ENCODE measurements around the gene HEATR3. TPM values are rescaled to one million over a fixed set of nuclear protein-coding genes. Genes with fewer than 3 reads are reported as not detected.

Gene HEATR3, protein sequence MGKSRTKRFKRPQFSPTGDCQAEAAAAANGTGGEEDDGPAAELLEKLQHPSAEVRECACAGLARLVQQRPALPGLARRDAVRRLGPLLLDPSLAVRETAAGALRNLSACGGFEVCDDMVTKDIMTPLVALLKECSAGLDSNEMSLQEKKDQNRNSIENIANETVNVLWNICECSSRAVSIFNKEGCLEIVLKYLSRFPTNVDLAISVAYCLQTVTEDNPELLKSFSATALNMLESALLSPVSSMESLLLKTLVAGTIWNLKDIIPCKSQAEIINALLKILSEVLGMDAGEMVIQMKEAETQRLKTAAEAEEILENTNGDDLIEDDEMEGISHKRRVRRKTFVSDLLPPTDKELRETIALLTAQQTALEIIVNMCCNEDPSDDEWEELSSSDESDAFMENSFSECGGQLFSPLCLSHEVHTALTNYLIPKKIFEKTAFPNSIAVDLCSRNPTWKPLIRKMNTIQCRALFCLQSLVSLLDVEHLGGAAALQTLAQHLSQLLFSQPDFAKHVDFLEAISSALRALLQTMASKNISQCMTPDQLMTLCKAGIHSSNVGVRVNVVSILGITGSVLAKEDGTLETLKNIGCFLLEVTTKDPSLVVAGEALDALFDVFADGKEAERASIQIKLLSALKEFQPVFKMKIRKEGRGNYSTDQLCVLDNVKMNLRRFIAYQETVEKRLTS
- 17.1 and 36.0 TPM in 2 replicates for total RNA-seq (2014; rRNA removed; shearing (Covaris generic))

DNA sequence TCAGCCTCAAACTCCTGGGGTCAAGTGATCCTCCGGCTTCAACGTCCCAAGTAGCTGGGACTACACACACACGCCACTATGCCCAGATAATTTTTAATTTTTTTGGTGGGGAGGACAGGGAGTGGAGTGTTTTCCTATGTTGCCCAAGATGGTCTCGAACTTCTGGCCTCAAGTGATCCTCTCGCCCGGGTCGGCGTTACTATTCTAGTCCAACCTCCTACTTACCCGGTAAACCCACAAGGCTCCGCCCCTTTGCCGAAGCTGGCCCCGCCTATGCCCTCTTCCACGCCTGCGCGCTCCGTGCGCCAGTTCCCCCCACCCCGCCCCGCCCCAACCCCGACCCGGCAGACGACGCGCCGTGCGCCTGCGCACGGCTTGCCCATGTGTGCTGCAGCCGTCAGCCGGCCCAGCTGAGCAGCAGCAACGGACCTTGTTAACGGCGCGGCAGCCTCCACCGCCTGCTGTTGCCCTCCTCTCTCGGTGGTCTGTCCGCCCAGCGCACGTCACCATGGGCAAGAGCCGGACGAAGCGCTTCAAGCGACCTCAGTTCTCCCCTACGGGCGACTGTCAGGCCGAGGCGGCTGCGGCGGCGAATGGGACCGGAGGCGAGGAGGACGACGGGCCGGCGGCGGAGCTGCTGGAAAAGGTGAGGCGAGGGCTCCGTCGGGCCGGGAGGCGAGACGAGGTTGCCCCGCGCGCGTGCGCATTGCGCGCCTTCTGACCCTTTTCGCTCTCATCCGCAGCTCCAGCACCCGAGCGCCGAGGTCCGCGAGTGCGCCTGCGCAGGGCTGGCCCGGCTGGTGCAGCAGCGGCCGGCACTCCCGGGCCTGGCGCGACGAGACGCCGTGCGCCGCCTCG, at the start of gene HEATR3:
TSS of gene HEATR3 (plus strand) at position 347 of the 858 bp plus-strand sequence. CDS start at position 509, 162 bp downstream.
- peak; percentile 91 for DNase-seq (ENCODE audit: low spot score)

DNA sequence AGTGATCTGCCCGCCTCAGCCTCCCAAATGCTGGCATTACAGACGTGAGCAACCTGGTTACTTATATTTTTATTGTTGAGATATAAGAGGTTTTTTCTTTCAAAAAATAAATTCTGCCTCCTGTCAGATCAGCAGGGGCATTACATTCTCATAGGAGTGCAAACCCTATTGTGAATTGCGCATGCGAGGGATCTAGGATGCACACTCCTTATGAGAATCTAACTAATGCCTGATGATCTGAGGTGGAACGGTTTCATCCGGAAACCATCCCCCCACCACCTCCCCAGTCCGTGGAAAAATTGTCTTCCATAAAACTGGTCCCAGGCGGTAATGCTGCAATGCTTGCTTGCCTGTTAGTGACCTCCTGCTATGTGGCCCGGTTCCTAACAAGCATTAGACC, 48.2 kb upstream of the HEATR3 start:
- DNase-seq (ENCODE audit: low spot score) = no peak

DNA sequence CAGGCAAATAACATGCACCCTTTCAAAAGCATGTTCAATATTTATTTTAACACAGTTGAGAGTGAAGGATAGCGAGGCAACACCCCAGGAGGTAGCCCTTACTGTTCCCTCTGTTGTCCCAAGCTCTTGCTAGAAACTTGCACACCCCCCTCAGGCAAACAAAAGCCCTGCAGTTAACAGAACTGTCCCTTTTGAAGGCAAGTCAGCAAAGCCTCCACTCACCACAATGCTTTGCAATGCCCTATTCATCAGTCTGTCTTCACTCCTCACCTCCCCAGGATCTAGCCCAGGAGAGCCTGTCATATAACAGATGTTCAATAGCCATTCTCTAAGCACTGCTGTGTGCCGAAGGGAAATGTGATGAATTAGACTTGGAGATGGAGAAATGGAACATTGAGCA, 44.2 kb upstream of the HEATR3 start:
- DNase-seq (ENCODE audit: low spot score) = no peak

DNA sequence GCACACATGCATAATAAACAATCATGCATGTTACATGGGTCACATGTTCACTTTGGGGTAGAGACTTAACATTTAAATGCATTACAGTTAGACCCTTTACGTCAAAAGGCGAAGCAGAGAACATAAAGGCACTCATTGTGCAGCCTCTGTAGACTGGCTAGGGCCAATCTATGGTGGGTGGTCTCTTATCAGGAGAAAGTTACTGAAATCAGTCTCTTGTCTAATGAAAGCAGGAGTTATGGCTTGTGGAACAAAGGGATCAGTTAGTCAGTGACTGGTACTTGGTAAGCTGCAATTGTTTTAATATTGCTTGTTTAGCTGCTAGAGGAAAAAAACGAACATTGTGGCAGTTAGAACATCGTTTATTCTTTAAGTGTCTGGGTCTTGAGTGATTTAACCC, 42.1 kb upstream of the HEATR3 start:
- no peak for DNase-seq (ENCODE audit: low spot score)

DNA sequence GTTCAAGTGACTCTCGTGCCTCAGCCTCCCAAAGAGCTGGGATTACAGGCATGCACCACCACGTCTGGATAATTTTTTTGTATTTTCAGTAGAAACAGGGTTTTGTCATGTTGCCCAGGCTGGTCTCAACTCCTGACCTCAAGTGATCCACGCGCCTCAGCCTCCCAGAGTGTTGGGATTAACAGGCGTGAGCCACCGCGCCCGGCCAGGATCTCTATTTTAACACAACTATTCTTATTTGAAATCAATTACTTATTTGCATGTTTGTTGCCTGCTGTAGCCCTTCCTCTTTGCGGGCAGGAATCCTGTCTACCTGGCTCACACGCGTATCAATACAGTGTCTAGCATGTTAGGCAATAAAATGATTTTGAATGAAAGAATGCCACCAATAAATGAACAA, 41.6 kb upstream of the HEATR3 start:
- DNase-seq (ENCODE audit: low spot score) = no peak

DNA sequence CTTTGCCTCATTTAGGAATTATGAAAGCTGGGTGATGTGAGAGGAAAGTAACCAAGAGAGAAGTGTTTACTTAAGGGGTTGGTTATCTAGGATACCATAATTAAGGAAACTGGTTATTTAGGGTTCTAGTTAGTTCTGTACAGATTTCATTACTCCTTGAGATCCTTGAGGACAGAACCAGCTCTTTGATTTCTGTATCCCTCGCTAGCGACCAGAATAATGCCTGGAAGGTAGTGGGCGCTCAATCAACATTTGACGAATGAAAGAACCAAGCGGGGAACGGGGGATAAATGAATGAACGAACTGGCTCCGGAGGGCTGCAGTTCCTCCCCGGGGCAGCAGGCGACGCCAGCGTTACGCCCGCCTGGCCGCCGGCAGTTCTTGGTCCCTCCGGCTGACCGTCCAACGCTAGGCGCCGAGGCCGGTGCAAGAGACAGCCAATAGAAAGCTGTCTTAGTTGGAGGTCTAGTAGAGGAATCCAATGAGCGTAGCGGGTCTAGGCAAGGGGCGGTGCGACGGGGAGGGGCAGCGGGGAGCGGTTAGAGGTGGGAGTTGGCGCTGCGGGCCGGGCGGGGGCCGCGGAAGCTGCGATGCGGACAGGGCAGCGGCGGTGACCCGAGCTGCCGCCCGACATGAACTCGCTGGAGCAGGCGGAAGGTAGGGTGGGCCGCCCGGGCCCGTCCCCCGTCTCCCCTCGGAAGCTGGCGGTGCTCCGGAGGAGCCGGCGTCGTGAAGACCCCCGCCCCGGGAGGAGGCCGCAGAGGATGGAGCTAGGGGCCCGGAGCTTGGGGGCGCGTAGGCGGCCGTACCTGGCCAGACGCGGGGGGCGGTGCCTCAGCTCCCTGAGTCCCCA, 40.9 kb upstream of the HEATR3 start, which contains the start of gene CNEP1R1:
TSS of gene CNEP1R1 (plus strand) at position 542 of the 853 bp plus-strand sequence. CDS start at position 633, 91 bp downstream.
- peak; percentile 96 for DNase-seq (ENCODE audit: low spot score)

DNA sequence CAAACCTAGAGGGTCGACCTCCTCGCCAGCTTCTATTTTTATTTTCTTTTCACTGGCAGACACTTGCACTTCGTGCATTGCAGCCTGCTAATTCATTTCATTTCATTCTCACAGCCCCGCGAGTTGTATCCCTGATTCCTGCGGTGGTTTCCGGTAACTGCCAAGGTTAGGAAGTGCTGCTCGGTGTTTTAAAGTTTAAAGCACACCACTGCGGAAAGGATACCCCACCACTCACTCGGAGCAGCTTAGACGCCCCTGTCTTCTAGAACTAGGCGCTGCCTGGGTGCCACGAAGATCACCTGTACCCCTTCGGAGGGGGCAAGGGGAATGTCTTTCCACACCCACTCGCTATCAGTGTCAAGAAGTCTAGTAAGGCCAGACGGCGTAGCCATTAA, 40.2 kb upstream of the HEATR3 start:
- DNase-seq (ENCODE audit: low spot score) = peak; percentile 56

DNA sequence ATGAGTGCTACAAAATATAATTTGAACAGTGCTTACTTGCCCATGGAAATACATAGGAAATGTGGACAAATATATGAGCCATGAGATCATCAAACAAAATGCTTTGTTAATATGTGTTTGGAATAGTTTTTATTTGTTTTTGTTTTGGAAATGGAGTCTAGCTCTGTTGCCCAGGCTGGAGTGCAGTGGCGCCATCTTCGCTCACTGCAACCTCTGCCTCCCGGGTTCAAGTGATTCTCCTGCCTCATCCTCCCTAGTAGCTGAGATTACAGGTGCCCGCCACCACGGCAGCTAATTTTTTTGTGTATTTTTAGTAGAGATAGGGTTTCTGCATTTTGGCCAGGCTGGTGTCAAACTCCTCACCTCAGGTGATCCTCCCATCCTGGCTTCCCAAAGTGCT, 37.9 kb upstream of the HEATR3 start:
- DNase-seq (ENCODE audit: low spot score) = no peak

DNA sequence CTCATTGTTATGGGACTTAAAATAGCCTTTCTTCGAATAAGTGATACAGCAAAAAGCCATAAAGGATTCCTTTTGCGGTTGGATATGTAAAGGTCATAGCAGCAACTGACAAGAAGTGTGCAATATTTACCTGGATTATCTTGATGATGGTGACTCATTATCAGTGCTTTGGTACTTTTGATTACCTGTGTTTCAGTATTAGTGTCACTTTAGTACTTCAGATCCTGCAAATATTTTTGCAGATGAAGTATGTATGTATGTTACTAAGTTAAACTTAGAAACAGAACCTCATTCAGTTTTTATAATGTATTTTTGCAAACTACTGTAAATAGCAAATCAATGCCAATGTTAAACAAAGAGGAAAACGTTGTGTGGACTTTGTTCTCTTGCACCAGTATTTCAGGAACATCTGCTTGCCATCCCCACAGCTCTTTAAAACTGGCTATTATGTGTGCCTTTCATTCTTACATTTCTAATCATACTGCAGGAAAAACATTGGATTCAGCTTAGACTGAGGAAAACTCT, 30.2 kb upstream of the HEATR3 start:
- peak; percentile 65 for DNase-seq (ENCODE audit: low spot score)

DNA sequence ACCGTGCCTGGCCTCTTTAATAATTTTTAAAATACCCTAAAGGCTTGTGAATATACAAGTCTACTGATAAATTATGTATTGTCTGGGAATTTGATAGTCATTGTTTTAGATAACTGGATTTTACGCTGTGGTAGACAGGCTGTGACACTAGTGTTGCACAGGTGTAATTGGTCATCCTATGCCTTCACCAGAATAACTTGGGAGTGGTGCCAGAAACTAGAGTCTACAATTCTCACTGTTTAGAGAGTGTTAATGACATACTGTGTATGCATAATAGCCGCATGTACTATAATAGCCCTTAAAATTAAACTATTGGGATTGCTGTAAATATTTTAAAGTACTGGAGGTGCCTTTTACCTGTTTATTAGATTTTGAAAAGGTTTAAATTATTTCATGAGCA, 29.3 kb upstream of the HEATR3 start:
- peak; percentile 15 for DNase-seq (ENCODE audit: low spot score)

DNA sequence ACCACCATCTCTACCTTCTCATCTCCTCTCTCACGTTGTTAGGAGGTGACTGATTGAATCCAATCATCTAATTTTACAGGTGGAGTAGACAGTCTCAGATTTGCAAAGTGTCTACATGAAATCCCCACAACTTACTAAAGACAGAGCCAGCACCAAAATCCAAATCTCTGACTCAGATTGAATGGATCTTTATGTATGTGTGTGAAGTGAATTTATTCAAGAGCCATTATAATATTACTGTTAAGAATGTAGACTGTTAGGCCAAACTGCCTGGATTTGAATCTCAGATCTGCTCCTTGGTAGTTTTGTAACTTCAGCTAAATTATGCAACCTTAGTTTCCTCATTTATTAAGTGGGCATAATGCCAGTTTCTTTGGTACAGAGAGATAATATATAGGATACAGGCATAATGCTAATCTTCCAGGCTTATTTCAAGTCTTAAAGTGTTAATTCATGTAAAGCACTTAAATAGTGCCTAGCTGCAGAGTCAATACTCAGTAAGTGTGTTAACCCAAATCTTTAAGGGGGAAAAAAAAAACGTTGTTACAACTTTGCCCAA, 28.0 kb upstream of the HEATR3 start:
- DNase-seq (ENCODE audit: low spot score) = no peak

DNA sequence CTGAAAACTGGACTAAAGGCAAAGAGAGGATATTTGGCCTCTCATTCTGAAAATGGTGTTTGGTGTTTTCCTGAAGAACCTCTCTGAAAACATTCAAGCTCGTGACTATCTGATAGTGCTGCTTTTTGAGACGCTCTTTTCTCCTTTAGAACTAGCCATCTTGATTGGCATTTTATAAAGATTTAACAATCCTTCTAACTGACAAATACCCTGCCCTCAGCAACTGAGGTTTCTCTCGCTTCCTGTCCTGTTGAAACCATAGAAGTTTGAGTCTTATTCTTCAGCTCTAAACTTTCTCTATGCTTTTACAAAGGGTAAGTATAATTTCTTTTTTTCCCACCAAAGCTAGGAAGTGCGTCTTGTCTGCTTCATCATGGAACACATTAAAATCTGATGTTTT, 27.5 kb upstream of the HEATR3 start:
- DNase-seq (ENCODE audit: low spot score) = no peak

DNA sequence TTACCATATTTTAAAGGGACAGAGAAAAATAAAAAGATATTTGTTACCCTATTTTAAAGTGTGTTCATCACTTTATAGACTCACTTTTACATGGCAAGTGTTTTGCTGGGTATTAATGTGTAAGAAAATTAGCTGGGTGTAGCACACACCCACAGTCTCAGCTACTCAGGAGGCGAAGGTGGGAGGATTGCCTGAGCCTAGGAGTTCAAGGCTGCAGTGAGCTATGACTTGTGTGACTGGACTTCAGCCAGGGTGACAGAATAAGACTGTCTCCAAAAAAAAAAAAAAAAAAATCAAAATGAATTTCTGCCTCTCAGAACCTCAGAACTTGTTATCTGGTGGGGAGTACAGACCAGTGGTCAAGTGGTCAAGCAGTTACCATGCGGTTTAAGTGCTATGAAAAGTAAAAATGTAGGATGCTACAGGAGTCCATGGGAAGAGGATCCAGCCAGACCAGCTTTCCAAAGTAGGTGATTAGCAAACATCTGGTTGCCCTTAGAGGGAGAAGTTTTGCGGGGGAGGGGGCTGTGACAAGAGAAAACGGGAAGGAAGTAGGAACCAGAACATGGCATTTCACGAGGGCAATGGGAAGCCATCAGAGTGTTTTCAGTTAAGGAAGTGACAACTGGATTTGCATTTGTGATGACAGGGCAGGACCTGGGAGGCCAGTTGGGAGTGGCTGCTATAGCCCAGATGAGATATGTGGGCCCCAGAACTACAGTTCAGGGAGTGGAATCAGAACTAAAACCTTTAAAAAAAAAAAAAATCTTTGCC, 26.8 kb upstream of the HEATR3 start:
- DNase-seq (ENCODE audit: low spot score) = no peak

DNA sequence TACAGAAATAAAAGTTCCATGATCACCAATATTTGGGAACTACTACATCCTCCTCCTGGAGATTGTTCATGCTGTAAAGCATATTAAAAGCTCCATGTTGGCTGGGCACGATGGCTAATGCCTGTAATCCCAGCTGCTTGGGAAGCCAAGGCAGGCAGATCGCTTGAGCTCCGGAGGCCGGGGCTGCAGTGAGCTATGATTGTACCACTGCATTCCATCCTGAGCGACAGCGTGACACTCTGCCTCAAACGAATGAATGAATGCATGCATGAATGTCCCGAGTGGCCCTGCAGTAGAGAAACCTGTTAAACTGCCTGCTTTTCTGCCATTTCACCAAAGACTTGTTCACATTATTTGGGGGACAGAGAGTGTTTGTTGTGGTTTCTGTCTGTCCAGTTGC, 25.8 kb upstream of the HEATR3 start:
- DNase-seq (ENCODE audit: low spot score) = no peak

DNA sequence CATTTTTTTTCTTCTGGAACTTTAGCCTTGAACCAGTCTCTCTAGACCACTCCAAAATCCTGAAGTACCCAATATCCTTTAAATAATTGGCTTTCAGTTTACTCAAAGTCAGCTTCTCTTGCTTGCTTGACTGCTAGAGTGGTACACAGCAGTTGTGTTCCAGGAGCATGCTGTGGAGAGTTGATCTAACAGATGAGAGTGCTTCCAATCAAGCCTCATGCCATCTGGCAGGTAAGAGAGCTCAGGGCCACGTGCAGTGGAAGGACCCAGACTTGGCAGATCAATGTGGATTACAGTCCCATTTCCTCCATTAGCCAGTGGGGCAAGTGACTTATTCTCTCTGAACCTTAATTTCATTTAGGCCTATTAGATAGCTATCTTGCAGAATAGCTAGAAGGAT, 25.1 kb upstream of the HEATR3 start:
- DNase-seq (ENCODE audit: low spot score) = no peak

DNA sequence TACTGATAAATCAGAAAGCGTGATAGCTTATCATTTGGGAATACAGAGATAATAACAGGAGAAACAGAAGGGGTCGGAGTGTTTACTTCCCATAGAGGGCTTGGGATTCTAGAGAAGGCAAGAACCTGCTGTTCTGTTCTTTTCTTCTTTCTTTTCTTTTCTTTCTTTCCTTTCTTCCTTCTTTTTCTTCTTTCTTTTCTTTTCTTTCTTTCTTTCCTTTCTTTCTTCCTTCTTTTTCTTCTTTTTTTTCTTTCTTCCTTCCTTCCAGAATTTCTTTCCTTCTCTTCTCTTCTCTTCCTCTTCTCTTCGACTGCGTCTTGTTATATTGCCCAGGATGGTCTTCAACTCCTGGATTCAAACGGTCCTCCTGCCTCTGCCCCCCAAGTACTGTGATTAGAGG, 22.4 kb upstream of the HEATR3 start:
- no peak for DNase-seq (ENCODE audit: low spot score)

DNA sequence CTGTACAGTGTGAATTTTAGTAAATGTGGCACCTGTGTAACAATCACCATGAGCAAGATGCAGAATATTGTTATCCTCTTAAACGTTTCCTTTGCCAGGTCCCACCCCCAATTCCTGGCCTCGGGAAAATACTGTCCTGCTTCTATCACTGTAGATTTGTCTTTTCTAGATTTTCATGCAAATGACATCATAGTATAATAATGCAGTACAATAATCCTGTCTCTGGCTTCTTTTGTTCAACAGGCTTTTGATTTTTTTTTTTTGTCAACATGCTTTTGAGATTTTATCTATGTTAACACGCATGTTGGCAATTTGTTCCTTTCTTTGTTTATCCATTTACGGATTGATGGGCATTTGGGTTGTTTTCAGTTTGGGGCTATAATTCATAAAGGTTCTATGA, 20.4 kb upstream of the HEATR3 start:
- DNase-seq (ENCODE audit: low spot score) = no peak

DNA sequence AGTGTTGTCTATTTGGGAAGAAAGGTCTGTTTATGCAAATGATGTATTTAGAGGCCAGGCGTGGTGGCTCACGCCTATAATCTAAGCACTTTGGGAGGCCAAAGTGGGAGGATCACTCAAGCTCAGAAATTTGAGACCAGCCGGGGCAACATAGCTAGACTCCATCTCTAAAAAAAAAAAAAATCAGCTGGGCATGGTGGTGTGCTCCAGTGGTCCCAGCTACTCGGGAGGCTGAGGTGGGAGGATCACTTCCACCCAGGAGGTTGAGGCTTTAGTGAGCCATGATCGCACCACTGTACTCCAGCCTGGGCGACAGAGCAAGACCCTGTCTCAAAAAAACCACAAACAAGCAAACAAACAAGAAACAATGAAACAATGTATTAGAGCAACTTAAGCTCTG, 18.9 kb upstream of the HEATR3 start:
- DNase-seq (ENCODE audit: low spot score) = no peak

DNA sequence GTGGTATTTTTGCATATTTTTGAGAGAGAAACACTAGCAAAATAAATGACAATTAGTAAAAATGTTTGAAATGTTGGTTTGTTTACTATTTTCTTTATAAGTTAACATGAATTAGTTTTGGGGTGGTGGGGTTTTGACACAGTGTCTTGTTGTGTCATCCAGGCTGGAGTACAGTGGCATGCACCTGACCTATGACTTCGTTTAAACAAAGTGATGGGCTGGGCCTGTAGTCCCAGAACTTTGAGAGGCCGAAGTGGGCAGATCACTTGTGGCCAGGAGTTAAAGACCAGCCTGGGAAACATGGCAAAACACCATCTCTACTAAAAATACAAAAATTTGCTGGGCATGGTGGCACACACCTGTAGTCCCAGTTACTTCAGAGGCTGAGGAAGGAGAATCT, 17.9 kb upstream of the HEATR3 start:
- DNase-seq (ENCODE audit: low spot score) = no peak

DNA sequence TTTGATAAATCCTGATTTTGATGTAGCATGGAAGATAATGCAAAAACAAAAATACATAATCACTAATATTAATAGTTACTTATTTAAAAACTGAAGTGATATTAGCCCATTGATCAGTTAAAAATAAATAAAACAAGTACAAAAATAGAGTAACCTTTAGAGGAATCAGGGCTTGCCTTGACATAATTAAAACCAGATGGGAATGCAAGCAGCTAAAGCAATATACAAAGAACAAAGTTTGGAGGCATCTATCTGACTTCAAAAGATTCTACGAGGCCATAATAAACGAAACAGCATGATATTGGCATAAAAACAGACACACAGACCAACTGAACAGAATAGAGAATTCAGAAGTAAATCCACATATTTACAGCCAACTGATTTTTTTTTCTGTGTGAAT, 15.0 kb upstream of the HEATR3 start:
- no peak for DNase-seq (ENCODE audit: low spot score)

All from HT-29 (cell line).